ENCODE measurements around the gene ADD2. TPM values are rescaled to one million over a fixed set of nuclear protein-coding genes. Genes with fewer than 3 reads are reported as not detected.

ADD2 gene
- total and polyA plus RNA-seq, 2 experiments from 2014 or later = 34.6 to 223 TPM

DNA sequence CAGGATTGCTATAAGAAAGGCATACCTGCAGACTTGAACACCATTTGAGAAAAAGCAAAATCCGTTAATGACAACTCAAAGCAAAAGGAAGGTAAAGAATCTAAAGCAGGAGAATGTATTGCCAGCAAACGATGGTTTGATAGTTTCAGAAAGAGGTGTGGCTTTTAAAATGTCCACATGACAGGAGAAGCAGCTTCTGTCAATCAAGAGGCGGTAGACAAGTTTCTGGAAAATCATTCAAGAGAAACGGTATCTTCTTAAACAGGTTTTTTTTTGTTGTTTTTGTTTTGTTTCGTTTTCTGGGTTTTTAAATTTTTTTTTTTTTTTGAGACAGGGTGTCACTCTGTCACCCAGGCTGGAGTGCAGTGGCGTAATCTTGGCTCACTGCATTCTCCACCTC, 38.6 kb upstream of the ADD2 start:
- H3F3A ChIP-seq (replicated peaks; ENCODE audit: low read depth) = no peaks in the 10 kb centered on the region
- H3K79me2 ChIP-seq (replicated peaks; ENCODE audit: insufficient read depth) = no peaks in the 10 kb centered on the region
- Mint-ChIP-seq H3K4me1 (no peaks in the 10 kb centered on the region), H3K27ac (no peak overlapping the region), H3K9me3 (no peaks in the 10 kb centered on the region), H3K36me3 (ENCODE audit: low read depth) (no peaks in the 10 kb centered on the region), H3K4me3 (no peak overlapping the region), H3K27me3 (ENCODE audit: insufficient read depth, low read depth, poor library complexity) (peaks cover 10% of the 10 kb centered on the region)
- TF ChIP-seq, protein P1, sequence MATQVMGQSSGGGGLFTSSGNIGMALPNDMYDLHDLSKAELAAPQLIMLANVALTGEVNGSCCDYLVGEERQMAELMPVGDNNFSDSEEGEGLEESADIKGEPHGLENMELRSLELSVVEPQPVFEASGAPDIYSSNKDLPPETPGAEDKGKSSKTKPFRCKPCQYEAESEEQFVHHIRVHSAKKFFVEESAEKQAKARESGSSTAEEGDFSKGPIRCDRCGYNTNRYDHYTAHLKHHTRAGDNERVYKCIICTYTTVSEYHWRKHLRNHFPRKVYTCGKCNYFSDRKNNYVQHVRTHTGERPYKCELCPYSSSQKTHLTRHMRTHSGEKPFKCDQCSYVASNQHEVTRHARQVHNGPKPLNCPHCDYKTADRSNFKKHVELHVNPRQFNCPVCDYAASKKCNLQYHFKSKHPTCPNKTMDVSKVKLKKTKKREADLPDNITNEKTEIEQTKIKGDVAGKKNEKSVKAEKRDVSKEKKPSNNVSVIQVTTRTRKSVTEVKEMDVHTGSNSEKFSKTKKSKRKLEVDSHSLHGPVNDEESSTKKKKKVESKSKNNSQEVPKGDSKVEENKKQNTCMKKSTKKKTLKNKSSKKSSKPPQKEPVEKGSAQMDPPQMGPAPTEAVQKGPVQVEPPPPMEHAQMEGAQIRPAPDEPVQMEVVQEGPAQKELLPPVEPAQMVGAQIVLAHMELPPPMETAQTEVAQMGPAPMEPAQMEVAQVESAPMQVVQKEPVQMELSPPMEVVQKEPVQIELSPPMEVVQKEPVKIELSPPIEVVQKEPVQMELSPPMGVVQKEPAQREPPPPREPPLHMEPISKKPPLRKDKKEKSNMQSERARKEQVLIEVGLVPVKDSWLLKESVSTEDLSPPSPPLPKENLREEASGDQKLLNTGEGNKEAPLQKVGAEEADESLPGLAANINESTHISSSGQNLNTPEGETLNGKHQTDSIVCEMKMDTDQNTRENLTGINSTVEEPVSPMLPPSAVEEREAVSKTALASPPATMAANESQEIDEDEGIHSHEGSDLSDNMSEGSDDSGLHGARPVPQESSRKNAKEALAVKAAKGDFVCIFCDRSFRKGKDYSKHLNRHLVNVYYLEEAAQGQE (IDR thresholded peaks at IDR 0.05; ENCODE audit: unreplicated experiment) = no peak
- TF ChIP-seq EZH2phosphoT487 (IDR thresholded peaks at IDR 0.05; ENCODE audit: unreplicated experiment) (no peak), ZNF114 (CRISPR knock-in tag; IDR thresholded peaks at IDR 0.05) (no peak), POLR2AphosphoS5 (IDR thresholded peaks at IDR 0.05; ENCODE audit: low read depth) (no peak), EZH2 (IDR thresholded peaks at IDR 0.05; ENCODE audit: low read depth, unreplicated experiment) (no peak), JUNB (IDR thresholded peaks at IDR 0.05; ENCODE audit: unreplicated experiment) (no peak), STAT1 (IDR thresholded peaks at IDR 0.05; ENCODE audit: unreplicated experiment) (no peak), NANOG (IDR thresholded peaks at IDR 0.05; ENCODE audit: borderline replicate concordance) (no peak)
- TF ChIP-seq, protein P2, sequence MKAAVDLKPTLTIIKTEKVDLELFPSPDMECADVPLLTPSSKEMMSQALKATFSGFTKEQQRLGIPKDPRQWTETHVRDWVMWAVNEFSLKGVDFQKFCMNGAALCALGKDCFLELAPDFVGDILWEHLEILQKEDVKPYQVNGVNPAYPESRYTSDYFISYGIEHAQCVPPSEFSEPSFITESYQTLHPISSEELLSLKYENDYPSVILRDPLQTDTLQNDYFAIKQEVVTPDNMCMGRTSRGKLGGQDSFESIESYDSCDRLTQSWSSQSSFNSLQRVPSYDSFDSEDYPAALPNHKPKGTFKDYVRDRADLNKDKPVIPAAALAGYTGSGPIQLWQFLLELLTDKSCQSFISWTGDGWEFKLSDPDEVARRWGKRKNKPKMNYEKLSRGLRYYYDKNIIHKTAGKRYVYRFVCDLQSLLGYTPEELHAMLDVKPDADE (IDR thresholded peaks at IDR 0.05) = no peak
- TF ChIP-seq, protein P3, sequence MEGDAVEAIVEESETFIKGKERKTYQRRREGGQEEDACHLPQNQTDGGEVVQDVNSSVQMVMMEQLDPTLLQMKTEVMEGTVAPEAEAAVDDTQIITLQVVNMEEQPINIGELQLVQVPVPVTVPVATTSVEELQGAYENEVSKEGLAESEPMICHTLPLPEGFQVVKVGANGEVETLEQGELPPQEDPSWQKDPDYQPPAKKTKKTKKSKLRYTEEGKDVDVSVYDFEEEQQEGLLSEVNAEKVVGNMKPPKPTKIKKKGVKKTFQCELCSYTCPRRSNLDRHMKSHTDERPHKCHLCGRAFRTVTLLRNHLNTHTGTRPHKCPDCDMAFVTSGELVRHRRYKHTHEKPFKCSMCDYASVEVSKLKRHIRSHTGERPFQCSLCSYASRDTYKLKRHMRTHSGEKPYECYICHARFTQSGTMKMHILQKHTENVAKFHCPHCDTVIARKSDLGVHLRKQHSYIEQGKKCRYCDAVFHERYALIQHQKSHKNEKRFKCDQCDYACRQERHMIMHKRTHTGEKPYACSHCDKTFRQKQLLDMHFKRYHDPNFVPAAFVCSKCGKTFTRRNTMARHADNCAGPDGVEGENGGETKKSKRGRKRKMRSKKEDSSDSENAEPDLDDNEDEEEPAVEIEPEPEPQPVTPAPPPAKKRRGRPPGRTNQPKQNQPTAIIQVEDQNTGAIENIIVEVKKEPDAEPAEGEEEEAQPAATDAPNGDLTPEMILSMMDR (conservative IDR thresholded peaks at IDR 0.05; ENCODE audit: low read depth in 2 of 2) = no peak
- no peaks in the 10 kb centered on the region for H4K20me1 ChIP-seq (replicated peaks; ENCODE audit: insufficient read depth)
- ATAC-seq = no peak
- no peak overlapping the region for H2AFZ ChIP-seq
- H3K9me2 ChIP-seq (ENCODE audit: insufficient read depth) = no peaks in the 10 kb centered on the region
- H3K4me3 ChIP-seq = no peak overlapping the region
- no peak overlapping the region for H3K4me2 ChIP-seq
- no peak overlapping the region for H3K27ac ChIP-seq (ENCODE audit: low read depth)
- H3K4me1 ChIP-seq (ENCODE audit: insufficient read depth) = no peaks in the 10 kb centered on the region
- DNase-seq (ENCODE audit: low spot score) = no peak
- H3K27me3 ChIP-seq (ENCODE audit: insufficient read depth) = peaks cover 1% of the 10 kb centered on the region; the same call in 1 of the 2 replicates
- no peaks in the 10 kb centered on the region for H3K36me3 ChIP-seq (ENCODE audit: insufficient read depth)

DNA sequence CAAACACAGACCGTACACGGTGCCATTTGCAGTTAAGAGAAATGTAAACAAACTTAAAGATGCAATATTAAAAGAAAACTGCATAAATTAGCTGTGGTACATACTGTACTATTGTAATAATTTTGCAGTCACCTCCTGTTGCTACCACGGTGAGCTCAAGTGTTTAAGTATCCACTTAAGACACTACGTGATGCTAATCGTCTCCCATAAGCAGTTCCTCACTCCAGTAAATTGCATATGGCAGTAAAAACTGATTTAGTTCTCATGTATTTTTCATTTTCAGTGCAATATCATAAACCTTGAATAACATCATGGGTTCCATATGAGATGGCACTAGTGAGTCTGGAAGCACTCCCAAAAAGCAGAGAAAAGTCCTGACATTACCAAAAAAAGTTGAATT, 38.0 kb upstream of the ADD2 start:
- no peak overlapping the region for H3K27ac ChIP-seq (ENCODE audit: low read depth)
- no peaks in the 10 kb centered on the region for H3K4me1 ChIP-seq (ENCODE audit: insufficient read depth)
- no peaks in the 10 kb centered on the region for H3K79me2 ChIP-seq (replicated peaks; ENCODE audit: insufficient read depth)
- H3K9me3 Mint-ChIP-seq = no peaks in the 10 kb centered on the region
- peaks cover 13% of the 10 kb centered on the region for H3K27me3 Mint-ChIP-seq (ENCODE audit: insufficient read depth, low read depth, poor library complexity)
- no peaks in the 10 kb centered on the region for H4K20me1 ChIP-seq (replicated peaks; ENCODE audit: insufficient read depth)
- H2AFZ ChIP-seq = no peak overlapping the region
- no peak overlapping the region for H3K27ac Mint-ChIP-seq
- DNase-seq (ENCODE audit: low spot score) = no peak
- H3K9me2 ChIP-seq (ENCODE audit: insufficient read depth) = no peaks in the 10 kb centered on the region
- no peak overlapping the region for H3K4me3 ChIP-seq
- H3K4me3 Mint-ChIP-seq = no peak overlapping the region
- ATAC-seq = no peak
- H3K4me2 ChIP-seq = no peak overlapping the region
- H3K36me3 ChIP-seq (ENCODE audit: insufficient read depth) = no peaks in the 10 kb centered on the region
- no peaks in the 10 kb centered on the region for H3K4me1 Mint-ChIP-seq
- no peaks in the 10 kb centered on the region for H3K36me3 Mint-ChIP-seq (ENCODE audit: low read depth)
- H3K27me3 ChIP-seq (ENCODE audit: insufficient read depth) = peaks cover 7% of the 10 kb centered on the region; the same call in 1 of the 2 replicates
- no peaks in the 10 kb centered on the region for H3F3A ChIP-seq (replicated peaks; ENCODE audit: low read depth)
- TF ChIP-seq CREB1 (CRISPR knock-in tag; IDR thresholded peaks at IDR 0.05; ENCODE audit: low read depth) (no peak), STAT1 (IDR thresholded peaks at IDR 0.05; ENCODE audit: unreplicated experiment) (no peak), NANOG (IDR thresholded peaks at IDR 0.05; ENCODE audit: borderline replicate concordance) (no peak), POLR2AphosphoS5 (IDR thresholded peaks at IDR 0.05; ENCODE audit: low read depth) (no peak), EZH2 (IDR thresholded peaks at IDR 0.05; ENCODE audit: low read depth, unreplicated experiment) (no peak), ZNF331 (CRISPR knock-in tag; IDR thresholded peaks at IDR 0.05; ENCODE audit: low read depth) (no peak), ZNF114 (CRISPR knock-in tag; IDR thresholded peaks at IDR 0.05) (no peak)
- TF ChIP-seq, protein P1 (IDR thresholded peaks at IDR 0.05; ENCODE audit: unreplicated experiment) = no peak
- TF ChIP-seq, protein P3 (conservative IDR thresholded peaks at IDR 0.05; ENCODE audit: low read depth in 2 of 2) = no peak

All from GM23338 (cell line).